Natural killer cell (primary cell): Measurements from ENCODE around the gene ENTPD8. TPM values are rescaled to one million over a fixed set of nuclear protein-coding genes. Genes with fewer than 3 reads are reported as not detected.
A peak's percentile ranks its signal among the peaks of the same experiment; 100 is the strongest.

Source experiments
- ATAC-seq, 3 donors: fragments of 150-1000 bp in 2 of 3; fragments of 200-7000 bp in 1 of 3; cut with Tn5 transposase; 1 replicate in 1 of 3; 2 replicates in 2 of 3; pipeline ENCODE4 v1.10.0; 2021; ENCODE audit warnings: mild to moderate bottlenecking in 2 of 3, moderate library complexity in 2 of 3
- DNase-seq, 2 donors: peaks; one replicate each; pipeline versions ENCODE4 v3.0.0 to v3.0.0-alpha.2; 2013 to 2021; ENCODE audit warnings: mixed read lengths in 1 of 2
- H3K27ac ChIP-seq: one replicate; pipeline ENCODE4 v1.5.1; 2013; ENCODE audit warnings: mild to moderate bottlenecking, low read length
- H3K27me3 ChIP-seq: one replicate; pipeline ENCODE4 v1.6.1; 2013; ENCODE audit warnings: low read length; ENCODE audit not compliant: control insufficient read depth, insufficient read depth
- H3K36me3 ChIP-seq: one replicate; pipeline ENCODE4 v1.6.1; 2013; ENCODE audit warnings: low read length; ENCODE audit not compliant: control insufficient read depth, insufficient read depth
- H3K4me1 ChIP-seq: one replicate; pipeline ENCODE4 v1.6.1; 2013; ENCODE audit warnings: low read length; ENCODE audit not compliant: control insufficient read depth, insufficient read depth
- H3K4me3 ChIP-seq: one replicate; pipeline ENCODE4 v1.5.1; 2013; ENCODE audit warnings: low read length
- H3K9me3 ChIP-seq: one replicate; pipeline ENCODE4 v1.6.1; 2013; ENCODE audit warnings: low read length; ENCODE audit not compliant: control insufficient read depth, insufficient read depth
- H3K27ac Mint-ChIP-seq, 2 donors: one replicate each; pipeline ENCODE4 v1.8.0; 2022; ENCODE audit warnings: mild to moderate bottlenecking in 2 of 2, mixed read lengths in 2 of 2, moderate library complexity in 1 of 2
- H3K27me3 Mint-ChIP-seq, 2 donors: one replicate each; pipeline ENCODE4 v1.8.0; 2022; ENCODE audit warnings: low read depth in 2 of 2, mixed read lengths in 2 of 2
- H3K36me3 Mint-ChIP-seq: one replicate; pipeline ENCODE4 v1.8.0; 2022; ENCODE audit warnings: mixed read lengths
- H3K4me1 Mint-ChIP-seq, 2 donors: one replicate each; pipeline ENCODE4 v1.8.0; 2022; ENCODE audit warnings: mixed read lengths in 2 of 2
- H3K4me3 Mint-ChIP-seq: one replicate; pipeline ENCODE4 v1.8.0; 2022; ENCODE audit warnings: mild to moderate bottlenecking, moderate library complexity, mixed read lengths
- H3K9me3 Mint-ChIP-seq, 2 donors: one replicate each; pipeline ENCODE4 v1.8.0; 2022; ENCODE audit warnings: mixed read lengths in 2 of 2
- WGBS: methylation state at CpG from one replicate; pipeline ENCODE4 v1.1.7; 2013; ENCODE audit warnings: missing lambda C conversion rate; ENCODE audit not compliant: insufficient coverage; 5-methylcytosine and 5-hydroxymethylcytosine counted together
- intact Hi-C: fragments of 100-400 bp; cut with micrococcal nuclease; formaldehyde crosslinking; loops from one replicate; pipeline ENCODE4 v1.14.2; 2022
- total RNA-seq, 4 donors: library from RNA; stranded (reverse); fragments of 120-200 nt in 1 of 4; gene quantifications; one replicate each; pipeline versions ENCODE4 v1.2.3 to v1.2.4, GENCODE V29; 2013 to 2022
- TF ChIP-seq, protein P1 (sequence below): fragments of 200-600 bp; IDR thresholded peaks from one replicate; pipeline ENCODE4 v1.8.0; 2022; ENCODE audit warnings: antibody characterized with exemption

ENTPD8 gene
- total RNA-seq, 3 donors from 2014 or later (not counting 1 experiment from before 2014, with no cell fraction given) = not detected

DNA sequence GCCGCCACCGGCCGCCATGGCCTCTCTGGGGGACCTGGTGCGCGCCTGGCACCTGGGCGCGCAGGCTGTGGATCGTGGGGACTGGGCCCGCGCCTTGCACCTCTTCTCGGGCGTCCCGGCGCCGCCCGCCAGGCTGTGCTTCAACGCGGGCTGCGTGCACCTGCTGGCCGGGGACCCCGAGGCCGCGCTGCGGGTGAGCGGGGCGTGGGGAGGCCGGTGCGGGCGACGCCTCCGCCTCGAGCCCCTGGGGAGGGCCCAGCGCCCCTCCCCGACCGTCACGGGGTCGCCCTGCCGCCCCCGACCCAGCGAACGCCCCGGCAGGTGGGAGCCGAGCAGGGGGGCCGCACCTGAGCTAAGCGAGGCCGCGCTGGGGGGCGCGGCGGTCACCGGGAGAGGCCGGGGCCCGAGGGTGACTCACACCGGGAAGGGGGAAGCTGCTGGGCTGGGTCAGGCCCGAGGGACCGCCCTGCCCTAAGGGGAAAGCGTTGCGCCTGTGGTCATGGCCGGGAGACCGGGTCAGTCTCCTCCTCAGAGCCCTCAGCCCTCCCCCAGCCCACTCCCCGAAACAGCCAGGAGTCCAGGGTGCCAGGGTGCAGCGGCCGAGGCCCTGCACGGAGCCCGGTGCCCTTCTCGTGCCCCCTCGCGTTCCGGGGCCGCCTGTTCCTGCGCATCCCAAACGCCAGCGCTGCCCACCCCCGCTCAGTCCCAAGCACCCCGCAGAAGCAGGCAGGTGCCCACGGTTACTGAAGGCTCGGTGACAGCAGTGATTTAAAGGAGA, 17.5 kb downstream of the ENTPD8 start:
- Mint-ChIP-seq H3K36me3 (no peaks in the 10 kb centered on the region), H3K4me1 (peaks cover 0 to 5% of the 10 kb centered on the region in 2 donors), H3K4me3 (peak overlapping the region; percentile 78), H3K27ac (peak overlapping the region; percentile 60 to 64), H3K27me3 (no peaks in the 10 kb centered on the region), H3K9me3 (no peaks in the 10 kb centered on the region)
- peak in 1 of 2 donors; percentile 30 for DNase-seq
- Histone ChIP-seq H3K27me3 (no peaks in the 10 kb centered on the region), H3K36me3 (no peaks in the 10 kb centered on the region), H3K27ac (no peak overlapping the region), H3K4me1 (peaks cover 17% of the 10 kb centered on the region), H3K4me3 (peak overlapping the region; percentile 25), H3K9me3 (no peaks in the 10 kb centered on the region)
- 9% methylated on average over 77 of the region's 77 CpGs for WGBS
- ATAC-seq = peak; percentile 41 to 44 (median 44)
- TF ChIP-seq, protein P1, sequence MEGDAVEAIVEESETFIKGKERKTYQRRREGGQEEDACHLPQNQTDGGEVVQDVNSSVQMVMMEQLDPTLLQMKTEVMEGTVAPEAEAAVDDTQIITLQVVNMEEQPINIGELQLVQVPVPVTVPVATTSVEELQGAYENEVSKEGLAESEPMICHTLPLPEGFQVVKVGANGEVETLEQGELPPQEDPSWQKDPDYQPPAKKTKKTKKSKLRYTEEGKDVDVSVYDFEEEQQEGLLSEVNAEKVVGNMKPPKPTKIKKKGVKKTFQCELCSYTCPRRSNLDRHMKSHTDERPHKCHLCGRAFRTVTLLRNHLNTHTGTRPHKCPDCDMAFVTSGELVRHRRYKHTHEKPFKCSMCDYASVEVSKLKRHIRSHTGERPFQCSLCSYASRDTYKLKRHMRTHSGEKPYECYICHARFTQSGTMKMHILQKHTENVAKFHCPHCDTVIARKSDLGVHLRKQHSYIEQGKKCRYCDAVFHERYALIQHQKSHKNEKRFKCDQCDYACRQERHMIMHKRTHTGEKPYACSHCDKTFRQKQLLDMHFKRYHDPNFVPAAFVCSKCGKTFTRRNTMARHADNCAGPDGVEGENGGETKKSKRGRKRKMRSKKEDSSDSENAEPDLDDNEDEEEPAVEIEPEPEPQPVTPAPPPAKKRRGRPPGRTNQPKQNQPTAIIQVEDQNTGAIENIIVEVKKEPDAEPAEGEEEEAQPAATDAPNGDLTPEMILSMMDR = peak; percentile 26
- intact Hi-C loops = loop anchor here (1.0 to 5.0 kb wide), 3 partner anchors 22 to 99 kb away; no protein-coding TSS in a partner anchor

DNA sequence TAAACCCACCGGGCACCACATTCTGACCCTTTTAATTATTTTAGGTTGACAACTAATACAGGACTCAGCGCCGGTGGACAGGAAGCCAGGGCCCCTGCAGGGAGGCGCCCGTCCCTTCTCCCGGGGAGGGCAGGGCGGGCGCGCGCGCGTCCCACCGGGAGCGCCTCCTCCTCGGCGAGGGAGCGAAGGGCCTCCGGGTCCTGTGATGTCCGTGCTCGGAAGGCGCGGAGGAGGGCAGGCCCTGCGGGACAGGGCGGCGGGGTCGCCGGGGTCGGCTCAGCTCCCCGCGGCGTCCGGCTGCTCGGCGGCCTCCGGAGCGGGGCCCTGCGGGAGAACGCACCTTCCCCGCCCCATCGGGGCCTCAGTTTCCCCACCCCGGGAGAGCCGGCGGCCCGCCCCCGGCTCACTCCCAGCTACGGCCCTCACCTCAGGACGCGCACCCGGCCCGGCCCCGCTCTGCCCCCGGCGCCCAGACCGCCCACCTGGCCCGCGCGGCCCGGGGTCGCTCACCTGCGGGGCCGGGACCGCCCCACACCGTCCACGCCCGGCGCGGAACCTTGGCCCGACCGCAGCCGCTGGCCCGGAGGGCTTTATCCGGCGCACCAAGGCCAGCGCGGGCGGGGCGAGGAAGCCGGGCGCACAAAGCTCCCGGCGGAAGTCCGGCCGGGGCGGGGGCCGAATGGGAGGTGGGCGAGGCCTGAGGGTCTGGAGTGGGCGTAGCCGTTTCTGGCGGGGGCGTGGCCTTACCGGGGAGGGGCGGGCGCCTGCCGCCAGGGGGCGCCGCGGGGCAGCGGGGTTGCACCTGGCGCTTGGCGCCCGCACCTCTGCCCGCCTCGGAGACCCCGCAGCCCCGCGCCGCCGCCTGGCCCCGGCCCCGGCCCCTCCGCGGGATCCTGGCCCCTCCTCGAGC, 18.3 kb downstream of the ENTPD8 start, which contains the start of the genes EXD3 and NOXA1:
EXD3 (minus strand) TSS at position 559 of the 910 bp plus-strand sequence. CDS start 27,805 bp downstream, outside the sequence.
NOXA1 (plus strand) TSS at position 790 of the 910 bp plus-strand sequence. CDS start 137 bp downstream, outside the sequence.
- Mint-ChIP-seq H3K4me3 (peak within 1 kb of the TSS; percentile 83), H3K27me3 (no peaks in the 10 kb centered on the region), H3K27ac (peak within 1 kb of the TSS; percentile 60 to 67), H3K9me3 (no peaks in the 10 kb centered on the region), H3K36me3 (no peaks in the 10 kb centered on the region), H3K4me1 (peaks cover 0 to 5% of the 10 kb centered on the region in 2 donors)
- DNase-seq (peak; percentile 95 to 96), ATAC-seq (peak; percentile 96 to 99 (median 97))
- WGBS = under 1% methylated on average over 113 of the region's 113 CpGs
- TF ChIP-seq, protein P1 = peak; percentile 66
- H3K9me3 ChIP-seq = no peaks in the 10 kb centered on the region
- H3K4me1 ChIP-seq = peaks cover 17% of the 10 kb centered on the region
- no peaks in the 10 kb centered on the region for H3K36me3 ChIP-seq
- H3K4me3 ChIP-seq = peak within 1 kb of the TSS; percentile 63
- peak within 1 kb of the TSS; percentile 11 for H3K27ac ChIP-seq
- no peaks in the 10 kb centered on the region for H3K27me3 ChIP-seq
- intact Hi-C loops = loop anchor here (1.0 to 5.0 kb wide), 2 partner anchors 22 to 39 kb away; no protein-coding TSS in a partner anchor

DNA sequence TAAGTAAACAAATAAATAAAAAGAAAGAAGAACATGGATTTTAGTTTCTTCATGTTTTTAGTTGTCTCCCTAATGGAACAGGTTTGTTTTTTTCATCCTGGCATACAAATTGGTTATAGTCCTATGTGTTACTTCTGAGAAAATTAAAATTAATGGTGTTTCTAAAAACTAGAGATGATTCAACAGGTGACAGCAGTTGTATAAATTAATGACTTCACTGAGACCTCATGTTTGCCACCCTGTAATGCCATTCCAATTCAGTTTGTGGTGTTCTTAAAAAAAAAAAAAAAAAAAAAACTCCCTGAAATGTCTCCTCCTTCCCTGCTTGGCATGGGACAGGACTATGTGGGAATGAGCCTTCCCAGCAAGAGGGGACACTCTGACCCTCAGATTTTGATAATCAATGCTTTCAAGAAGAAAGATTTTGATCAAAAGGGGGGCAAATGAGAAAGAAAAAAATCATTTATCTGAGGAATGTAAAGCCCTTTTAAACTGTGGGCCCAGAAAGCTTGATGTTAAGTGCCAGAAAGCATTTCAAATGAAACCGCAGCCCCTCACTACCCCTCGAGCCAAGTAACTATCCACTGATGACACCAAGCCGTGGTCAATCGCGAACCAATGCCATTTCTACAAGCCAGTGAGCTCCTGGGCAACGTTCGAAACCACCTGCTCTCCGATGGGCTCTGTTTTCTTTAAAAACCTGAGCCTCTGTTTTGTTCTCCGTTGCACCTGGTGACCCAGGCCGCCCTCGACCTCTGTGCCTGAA, 19.1 kb downstream of the ENTPD8 start:
- Mint-ChIP-seq H3K27me3 (no peaks in the 10 kb centered on the region), H3K9me3 (no peaks in the 10 kb centered on the region), H3K36me3 (no peaks in the 10 kb centered on the region), H3K4me3 (peak overlapping the region; percentile 83), H3K27ac (peak overlapping the region in 1 of 2 donors; percentile 67), H3K4me1 (peaks cover 0 to 5% of the 10 kb centered on the region in 2 donors)
- H3K36me3 ChIP-seq = no peaks in the 10 kb centered on the region
- H3K9me3 ChIP-seq = no peaks in the 10 kb centered on the region
- 5% methylated on average over 11 of the region's 11 CpGs for WGBS
- peak overlapping the region; percentile 11 for H3K27ac ChIP-seq
- ATAC-seq = no peak
- no peaks in the 10 kb centered on the region for H3K27me3 ChIP-seq
- peaks cover 18% of the 10 kb centered on the region for H3K4me1 ChIP-seq
- H3K4me3 ChIP-seq = peak overlapping the region; percentile 63
- TF ChIP-seq, protein P1 = no peak
- intact Hi-C loops = loop anchor here (5.0 kb wide), 1 partner anchor 40 kb away; no protein-coding TSS in a partner anchor
- DNase-seq = no peak
